ENCODE data around the gene HYCC1. TPM values are rescaled to one million over a fixed set of nuclear protein-coding genes. Genes with fewer than 3 reads are reported as not detected.

Gene HYCC1
- total and polyA plus RNA-seq, 2 experiments from 2014 or later: 21.0 to 99.3 TPM

- DNase-seq (ENCODE audit: low read depth in 1 of 2, low spot score in 1 of 2): no peak
- H3K27ac ChIP-seq: no peak overlapping the region
- no peak overlapping the region for H3K4me3 ChIP-seq
- H3K36me3 ChIP-seq: no peaks in the 10 kb centered on the region
- no peak for TF ChIP-seq CTCF (IDR thresholded peaks at IDR 0.05; ENCODE audit: low read depth, low read length)
- no peaks in the 10 kb centered on the region for H3K27me3 ChIP-seq
- no peaks in the 10 kb centered on the region for H3K4me1 ChIP-seq (ENCODE audit: low read depth)
- H3K9me3 ChIP-seq (ENCODE audit: low read depth): no peaks in the 10 kb centered on the region
Measured at GRCh38 chr7:23002698-23003097, 11.2 kb downstream of the HYCC1 start.

GRCh38 chr7:23001610-23002009 is 12.3 kb downstream of the HYCC1 start:
- no peak for DNase-seq (ENCODE audit: low read depth in 1 of 2, low spot score in 1 of 2)
- Histone ChIP-seq H3K27ac (no peak overlapping the region), H3K36me3 (no peaks in the 10 kb centered on the region), H3K9me3 (ENCODE audit: low read depth) (no peaks in the 10 kb centered on the region), H3K27me3 (no peaks in the 10 kb centered on the region), H3K4me1 (ENCODE audit: low read depth) (no peaks in the 10 kb centered on the region), H3K4me3 (no peak overlapping the region)
- no peak for TF ChIP-seq CTCF (IDR thresholded peaks at IDR 0.05; ENCODE audit: low read depth, low read length)

- H3K36me3 ChIP-seq: no peaks in the 10 kb centered on the region
- DNase-seq (ENCODE audit: low read depth in 1 of 2, low spot score in 1 of 2): no peak
- H3K27ac ChIP-seq: no peak overlapping the region
- no peak overlapping the region for H3K4me3 ChIP-seq
- no peaks in the 10 kb centered on the region for H3K9me3 ChIP-seq (ENCODE audit: low read depth)
- H3K27me3 ChIP-seq: no peaks in the 10 kb centered on the region
- no peaks in the 10 kb centered on the region for H3K4me1 ChIP-seq (ENCODE audit: low read depth)
- no peak for TF ChIP-seq CTCF (IDR thresholded peaks at IDR 0.05; ENCODE audit: low read depth, low read length)
Measured at GRCh38 chr7:23000597-23001360, 13.2 kb downstream of the HYCC1 start.

- H3K9me3 ChIP-seq (ENCODE audit: low read depth): no peaks in the 10 kb centered on the region
- no peaks in the 10 kb centered on the region for H3K36me3 ChIP-seq
- H3K4me3 ChIP-seq: no peak overlapping the region
- H3K4me1 ChIP-seq (ENCODE audit: low read depth): no peaks in the 10 kb centered on the region
- H3K27me3 ChIP-seq: no peaks in the 10 kb centered on the region
- DNase-seq (ENCODE audit: low read depth in 1 of 2, low spot score in 1 of 2): no peak
- H3K27ac ChIP-seq: no peak overlapping the region
- no peak for TF ChIP-seq CTCF (IDR thresholded peaks at IDR 0.05; ENCODE audit: low read depth, low read length)
Measured at GRCh38 chr7:22998519-22998896, 15.4 kb downstream of the HYCC1 start.

- H3K36me3 ChIP-seq: no peaks in the 10 kb centered on the region
- no peak for DNase-seq (ENCODE audit: low read depth in 1 of 2, low spot score in 1 of 2)
- no peaks in the 10 kb centered on the region for H3K4me1 ChIP-seq (ENCODE audit: low read depth)
- no peaks in the 10 kb centered on the region for H3K9me3 ChIP-seq (ENCODE audit: low read depth)
- no peak overlapping the region for H3K27ac ChIP-seq
- no peak overlapping the region for H3K4me3 ChIP-seq
- H3K27me3 ChIP-seq: no peaks in the 10 kb centered on the region
- TF ChIP-seq CTCF (IDR thresholded peaks at IDR 0.05; ENCODE audit: low read depth, low read length): no peak
Measured at GRCh38 chr7:22997871-22998518, 15.9 kb downstream of the HYCC1 start.

Data from cardiac muscle cell (in vitro differentiated cells and primary cell).